Measurements from ENCODE around the gene KRTAP12-3. TPM values are rescaled to one million over a fixed set of nuclear protein-coding genes. Genes with fewer than 3 reads are reported as not detected.
"Not testable (repeated sequence)": the region's sequence is repeated elsewhere in the genome, so short reads cannot be mapped to it uniquely, and the experiment has no call there.

Gene KRTAP12-3
- total RNA-seq, 1 donor from 2014 or later: not detected

DNA sequence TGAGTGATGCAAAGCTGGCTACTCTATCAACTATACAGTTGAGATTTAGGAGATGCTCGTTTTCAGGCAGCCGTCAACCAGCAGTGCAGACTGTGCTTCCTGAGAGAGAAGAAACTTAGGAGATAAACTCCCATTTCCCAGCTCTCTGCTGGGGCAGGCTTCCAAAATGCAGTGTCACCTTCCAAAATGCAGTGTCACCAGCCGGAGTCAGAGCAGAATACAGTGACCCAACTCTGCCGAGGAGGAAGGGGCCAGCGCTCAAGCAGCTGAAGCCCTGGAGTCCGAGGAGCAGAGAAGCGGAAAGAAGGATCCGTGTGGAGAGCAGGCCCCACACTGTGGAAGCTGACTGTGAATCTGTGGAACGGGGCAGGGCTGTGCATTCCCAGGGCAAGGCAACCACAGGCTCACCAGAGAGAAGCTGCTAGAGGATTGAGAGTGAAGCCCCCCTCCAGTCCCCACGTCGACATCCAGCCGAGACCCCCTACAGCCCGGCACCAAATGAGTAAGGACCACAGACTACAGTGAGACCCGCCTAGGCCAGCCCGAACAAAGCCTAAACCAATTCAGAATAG lies 24.9 kb downstream of the KRTAP12-3 start:
- ATAC-seq: no peak
- DNase-seq (ENCODE audit: low spot score): no peak

DNA sequence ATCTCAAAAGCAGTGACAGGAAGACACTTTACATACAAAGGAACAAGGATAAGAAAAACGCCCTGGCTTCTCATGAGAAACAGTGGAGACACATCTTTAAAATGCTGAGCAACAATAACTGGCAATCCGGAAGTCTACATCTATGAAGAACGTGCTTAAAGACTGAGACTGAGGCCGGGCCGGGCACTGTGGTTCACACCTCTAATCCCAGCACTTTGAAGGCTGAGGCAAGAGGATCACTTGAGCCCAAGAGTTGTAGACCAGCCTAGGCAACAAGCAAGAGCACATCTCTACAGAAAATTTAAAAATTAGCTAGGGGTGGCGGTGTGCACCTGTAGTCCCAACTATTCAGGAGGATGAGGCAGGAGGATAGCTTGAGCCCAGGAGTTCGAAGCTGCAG lies 26.3 kb downstream of the KRTAP12-3 start:
- ATAC-seq (no peak), DNase-seq (ENCODE audit: low spot score) (no peak)

DNA sequence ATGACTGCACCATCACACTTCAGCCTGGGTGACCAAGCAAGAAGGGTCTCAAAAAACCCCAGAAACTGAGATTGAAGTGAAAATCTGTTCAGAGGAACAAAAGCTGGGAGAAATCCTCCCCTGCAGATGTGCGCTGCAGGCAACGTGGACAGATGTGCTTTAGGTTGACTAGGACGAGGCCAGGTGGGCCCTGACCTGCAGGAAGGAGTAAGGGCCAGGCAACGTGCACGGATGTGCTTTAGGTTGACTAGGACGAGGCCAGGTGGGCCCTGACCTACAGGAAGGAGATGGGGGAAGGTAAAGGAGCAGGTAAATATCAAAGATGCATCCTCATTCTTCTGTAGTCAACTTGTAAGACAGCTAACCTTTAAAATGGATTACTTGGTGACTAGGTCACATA lies 26.8 kb downstream of the KRTAP12-3 start:
- no peak for DNase-seq (ENCODE audit: low spot score)
- ATAC-seq: no peak

DNA sequence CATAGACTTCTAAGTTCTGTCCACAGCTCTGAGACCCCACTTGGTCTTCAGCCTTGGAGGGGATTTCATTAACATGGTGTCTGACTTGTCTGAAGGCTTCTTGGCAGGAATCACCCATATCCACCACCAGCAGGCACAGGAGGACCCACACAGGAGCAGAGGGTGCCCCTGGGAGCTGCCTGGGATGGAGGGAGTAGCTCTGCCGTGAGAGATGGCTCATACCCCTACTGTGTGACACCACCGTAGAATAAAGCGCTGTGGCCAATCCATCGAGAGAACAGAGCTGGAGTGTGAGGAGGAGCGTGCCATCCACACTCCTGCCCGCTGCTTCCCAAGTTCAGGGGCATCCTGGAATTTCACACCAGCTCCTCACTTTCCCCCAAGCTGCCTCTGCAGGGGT lies 27.3 kb downstream of the KRTAP12-3 start:
- ATAC-seq; DNase-seq (ENCODE audit: low spot score): not testable (repeated sequence)

DNA sequence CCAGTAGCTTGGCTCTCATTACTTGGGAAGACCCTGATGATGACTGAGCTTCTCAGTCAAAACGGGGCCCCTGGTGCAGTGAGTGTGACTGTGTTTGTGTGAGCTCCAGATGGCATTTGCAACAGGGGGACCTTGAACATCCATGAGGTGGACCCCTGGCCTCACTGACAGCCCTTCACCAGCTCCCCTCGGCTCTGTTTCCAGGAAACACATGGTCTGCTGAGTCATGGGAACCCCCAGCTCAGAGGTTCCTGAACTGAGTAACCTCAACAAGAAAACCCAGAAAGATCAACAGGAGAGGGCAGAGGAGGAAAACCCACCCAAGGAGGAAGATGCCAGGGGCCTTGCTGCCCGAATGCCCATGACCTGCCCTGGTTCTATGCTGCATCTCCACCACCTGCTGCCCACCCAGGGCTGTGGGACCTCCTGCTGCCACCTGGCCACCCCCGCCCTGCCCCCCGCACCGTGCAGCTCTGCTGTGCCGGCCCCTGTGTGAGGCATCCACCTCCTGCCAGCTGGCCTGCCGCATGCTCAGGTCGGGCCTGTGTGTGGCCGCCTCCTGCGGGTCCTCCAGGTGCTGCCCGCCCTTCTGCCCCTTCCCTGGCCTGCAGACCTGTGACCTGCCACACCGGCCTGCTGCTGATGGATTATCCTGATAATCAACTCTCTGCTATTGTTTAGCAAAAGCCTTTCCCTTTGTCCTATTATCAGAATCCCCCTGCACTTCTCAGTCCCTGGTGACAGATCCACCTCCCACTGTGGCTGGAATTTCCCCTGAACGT lies 28.5 kb downstream of the KRTAP12-3 start:
- DNase-seq (ENCODE audit: low spot score) (no peak), ATAC-seq (no peak)

DNA sequence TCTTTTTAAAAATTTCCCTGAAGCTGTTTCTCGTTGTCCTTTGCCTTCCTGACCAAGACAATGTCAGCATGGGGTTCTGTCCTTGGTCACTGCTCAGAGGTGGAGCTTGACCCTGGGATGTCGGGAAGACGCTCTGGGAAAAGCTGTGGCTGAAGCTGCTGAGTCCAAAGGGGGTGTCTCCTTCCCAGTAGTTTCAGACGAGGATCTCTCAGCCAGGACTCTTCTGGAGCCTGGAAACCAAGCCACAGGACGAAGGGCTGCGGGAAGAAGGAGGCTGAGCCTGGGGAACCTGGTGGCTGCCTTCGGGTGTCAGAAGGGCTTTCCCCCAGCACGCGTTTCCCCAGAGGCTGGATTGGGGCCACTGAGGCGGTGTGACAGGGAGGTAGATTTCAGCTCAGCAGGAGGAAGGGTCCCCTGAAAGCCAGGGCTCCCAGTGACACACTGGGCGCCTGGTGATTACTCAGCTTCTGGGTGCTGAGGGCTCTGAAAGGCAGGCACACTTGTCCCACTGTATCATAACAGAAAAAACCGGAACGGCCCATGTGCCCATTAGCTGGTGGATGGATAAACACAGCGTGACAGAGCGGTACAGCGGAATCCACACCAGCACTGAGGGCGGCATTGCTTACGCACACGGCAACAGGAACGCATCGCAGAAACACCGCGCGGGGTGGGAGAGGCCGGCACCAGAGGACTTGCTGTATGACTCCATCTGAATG lies 29.3 kb downstream of the KRTAP12-3 start:
- DNase-seq (ENCODE audit: low spot score) (no peak), ATAC-seq (no peak)

DNA sequence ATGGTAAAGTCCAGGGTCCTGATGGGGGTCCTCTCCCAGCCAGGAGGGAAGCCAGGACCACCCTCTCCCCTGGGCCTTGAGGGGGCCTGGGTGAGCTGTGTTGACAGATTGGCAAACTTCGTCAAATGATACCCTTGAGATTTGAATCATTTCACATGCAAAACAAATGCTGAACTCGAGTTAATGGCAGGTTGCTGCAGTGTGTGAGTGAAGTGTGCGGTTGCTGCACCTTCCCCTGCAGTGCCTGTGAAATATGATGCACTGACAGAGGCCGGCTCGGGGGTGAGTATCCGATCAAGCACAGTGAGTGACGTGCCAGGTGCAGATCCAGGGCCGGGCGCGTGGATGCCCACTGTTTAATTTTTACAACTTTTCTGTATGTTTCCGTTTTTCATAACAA lies 29.9 kb downstream of the KRTAP12-3 start:
- no peak for DNase-seq (ENCODE audit: low spot score)
- no peak for ATAC-seq

DNA sequence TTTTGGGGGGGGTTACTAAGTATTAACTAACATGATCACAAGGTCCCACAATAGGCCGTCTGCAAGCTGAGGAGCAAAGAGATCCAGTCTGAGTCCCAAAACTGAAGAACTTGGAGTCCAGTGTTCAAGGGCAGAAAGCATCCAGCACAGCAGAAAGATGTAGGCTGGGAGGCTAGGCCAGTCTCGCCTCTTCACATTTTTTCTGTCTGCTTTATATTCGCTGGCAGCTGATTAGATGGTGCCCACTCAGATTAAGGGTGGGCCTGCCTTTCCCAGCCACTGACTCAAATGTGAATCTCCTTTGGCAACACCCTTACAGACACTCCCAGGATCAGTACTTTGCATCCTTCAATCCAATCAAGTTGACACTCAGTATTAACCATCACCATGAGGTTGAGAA lies 32.0 kb downstream of the KRTAP12-3 start:
- not testable (repeated sequence) for DNase-seq (ENCODE audit: low spot score); ATAC-seq

DNA sequence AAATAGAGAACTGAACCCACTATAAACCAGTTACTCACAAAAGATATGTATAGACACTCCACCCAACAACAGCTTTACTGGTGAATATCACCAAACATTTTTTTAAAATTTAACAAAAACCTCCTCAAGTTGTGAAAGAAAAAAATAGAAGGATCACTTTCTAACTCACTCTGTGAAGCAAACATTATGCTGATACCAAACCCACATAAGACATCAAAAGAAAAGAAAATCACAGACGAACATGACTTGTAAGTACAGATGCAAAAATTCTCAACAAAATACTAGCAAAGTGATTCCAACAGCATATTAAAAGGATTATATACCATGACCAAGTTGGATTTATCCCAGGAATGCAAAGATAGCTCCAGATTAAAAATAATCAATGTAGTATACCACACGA lies 34.0 kb downstream of the KRTAP12-3 start:
- no peak for ATAC-seq
- DNase-seq (ENCODE audit: low spot score): no peak

DNA sequence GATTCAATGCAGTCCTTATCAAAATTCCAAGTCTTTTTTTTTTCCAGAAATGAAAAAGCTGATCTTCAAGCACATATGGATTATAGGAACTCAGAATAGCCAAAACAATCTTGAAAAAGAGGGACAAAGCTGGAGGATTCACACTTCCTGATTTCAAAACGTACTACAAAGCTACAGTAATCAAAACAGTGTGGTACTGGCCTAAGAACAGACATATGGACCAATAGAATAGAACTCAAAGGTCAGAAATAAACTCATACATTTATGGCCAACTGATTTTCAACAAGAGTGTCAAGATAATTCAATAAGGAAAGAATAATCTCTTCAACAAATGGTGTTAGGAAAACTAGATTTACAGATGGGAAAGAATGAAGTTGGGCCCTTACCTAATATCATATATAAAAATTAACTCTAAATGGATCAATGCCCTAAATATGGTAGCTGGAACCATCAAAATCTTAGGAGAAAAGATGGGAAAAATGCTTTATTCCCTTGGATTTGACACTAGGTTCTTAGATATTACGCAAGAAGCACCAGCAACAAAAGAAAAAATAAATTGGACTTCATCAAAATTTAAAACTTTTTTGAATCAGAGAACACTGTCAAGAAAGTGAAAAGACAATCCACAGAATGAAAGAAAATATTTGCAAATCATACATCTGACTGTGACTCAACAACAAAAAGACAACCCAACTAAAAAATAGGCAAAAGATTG lies 35.2 kb downstream of the KRTAP12-3 start:
- DNase-seq (ENCODE audit: low spot score): no peak
- ATAC-seq: no peak

DNA sequence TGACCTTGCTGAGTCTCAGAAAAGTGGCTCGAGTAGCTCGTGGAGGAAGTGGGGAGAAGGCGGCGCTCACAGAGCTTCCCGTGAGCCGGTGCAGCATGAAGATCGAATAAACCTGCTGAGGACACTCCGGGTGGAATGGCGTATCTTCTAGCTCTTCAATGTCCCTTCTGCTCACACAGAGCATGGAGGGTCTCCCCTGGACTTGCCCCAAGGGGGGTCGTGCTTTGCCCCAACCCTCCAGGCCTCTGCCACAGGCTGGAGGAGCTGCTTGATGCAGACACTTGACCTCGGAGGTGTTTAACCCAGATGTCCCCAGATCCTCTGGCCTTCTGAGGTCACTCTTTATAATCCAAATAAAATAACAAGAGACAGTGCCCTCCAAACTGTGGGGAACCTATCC lies 37.0 kb downstream of the KRTAP12-3 start:
- ATAC-seq (no peak), DNase-seq (ENCODE audit: low spot score) (no peak)

DNA sequence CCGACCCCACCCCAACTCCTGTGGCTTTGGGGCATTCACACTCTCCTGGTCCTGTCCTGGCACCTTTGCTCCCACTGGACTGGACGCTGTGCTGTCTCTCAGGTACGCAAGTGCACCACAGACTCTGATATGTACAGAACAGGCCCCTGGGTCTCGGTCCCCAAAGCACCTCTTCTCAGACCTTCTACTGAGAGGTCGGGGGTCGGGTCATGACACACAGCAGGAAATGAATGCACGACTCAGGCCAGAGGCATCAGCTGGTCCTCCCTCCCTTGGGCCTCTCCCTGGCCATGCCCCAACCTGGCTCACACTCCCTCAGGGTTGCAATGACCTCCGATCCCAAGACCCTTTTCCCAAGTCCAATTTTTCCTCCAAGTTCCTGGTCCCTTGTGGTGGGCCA lies 37.5 kb downstream of the KRTAP12-3 start:
- no peak for DNase-seq (ENCODE audit: low spot score)
- ATAC-seq: no peak

DNA sequence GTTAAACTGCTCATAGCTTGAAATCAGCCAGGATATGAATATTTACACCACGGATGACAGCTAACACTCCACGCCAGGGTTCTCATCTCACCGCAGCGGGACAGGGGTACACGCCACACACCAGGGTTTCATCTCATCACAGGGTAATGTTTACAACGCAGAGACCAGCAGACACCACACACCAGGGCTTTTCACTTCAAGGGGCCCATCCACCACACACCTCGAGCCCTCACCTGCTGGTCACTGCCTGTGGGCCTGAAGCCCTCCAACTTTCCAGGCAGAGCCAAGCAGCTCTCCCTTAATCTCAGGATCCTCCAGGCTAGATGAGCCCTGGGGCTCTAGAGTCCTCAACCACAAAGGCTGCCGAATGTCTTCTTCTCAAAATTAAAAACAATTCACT lies 37.9 kb downstream of the KRTAP12-3 start:
- no peak for ATAC-seq
- no peak for DNase-seq (ENCODE audit: low spot score)

DNA sequence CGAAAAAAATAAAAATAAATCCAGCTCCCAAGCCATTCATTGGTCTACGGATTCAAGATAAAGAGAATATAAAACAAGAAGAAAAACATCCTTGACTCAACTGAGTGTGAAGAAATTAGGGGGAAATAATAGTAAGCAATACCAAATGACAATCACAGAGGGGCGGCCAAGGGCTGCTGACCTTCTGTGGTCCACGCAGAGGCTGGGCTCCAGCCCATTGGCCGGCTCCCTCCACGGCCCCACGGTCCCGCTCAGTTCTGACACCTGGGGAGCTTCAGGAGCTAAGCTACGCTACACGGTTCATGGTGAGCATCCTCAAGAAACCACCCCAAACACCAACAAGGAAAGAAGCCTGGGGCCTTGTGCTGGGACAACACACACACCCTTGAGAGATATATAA lies 38.8 kb downstream of the KRTAP12-3 start:
- DNase-seq (ENCODE audit: low spot score) (no peak), ATAC-seq (no peak)

DNA sequence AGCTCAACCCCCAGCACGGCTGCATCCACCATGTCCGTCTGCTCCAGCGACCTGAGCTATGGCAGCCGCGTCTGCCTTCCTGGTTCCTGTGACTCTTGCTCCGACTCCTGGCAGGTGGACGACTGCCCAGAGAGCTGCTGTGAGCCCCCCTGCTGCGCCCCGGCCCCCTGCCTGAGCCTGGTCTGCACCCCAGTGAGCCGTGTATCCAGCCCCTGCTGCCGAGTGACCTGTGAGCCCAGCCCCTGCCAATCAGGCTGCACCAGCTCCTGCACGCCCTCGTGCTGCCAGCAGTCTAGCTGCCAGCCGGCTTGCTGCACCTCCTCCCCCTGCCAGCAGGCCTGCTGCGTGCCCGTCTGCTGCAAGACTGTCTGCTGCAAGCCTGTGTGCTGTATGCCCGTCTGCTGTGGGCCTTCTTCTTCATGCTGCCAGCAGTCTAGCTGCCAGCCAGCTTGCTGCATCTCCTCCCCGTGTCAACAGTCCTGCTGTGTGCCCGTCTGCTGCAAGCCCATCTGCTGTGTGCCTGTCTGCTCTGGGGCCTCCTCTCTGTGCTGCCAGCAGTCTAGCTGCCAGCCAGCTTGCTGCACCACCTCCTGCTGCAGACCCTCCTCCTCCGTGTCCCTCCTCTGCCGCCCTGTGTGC lies 39.6 kb downstream of the KRTAP12-3 start, which contains the start of gene KRTAP10-12:
KRTAP10-12 (plus strand) TSS at position 1 of the 639 bp plus-strand sequence; CDS start at position 31, 30 bp downstream.
- ATAC-seq; DNase-seq (ENCODE audit: low spot score): not testable (repeated sequence)

DNA sequence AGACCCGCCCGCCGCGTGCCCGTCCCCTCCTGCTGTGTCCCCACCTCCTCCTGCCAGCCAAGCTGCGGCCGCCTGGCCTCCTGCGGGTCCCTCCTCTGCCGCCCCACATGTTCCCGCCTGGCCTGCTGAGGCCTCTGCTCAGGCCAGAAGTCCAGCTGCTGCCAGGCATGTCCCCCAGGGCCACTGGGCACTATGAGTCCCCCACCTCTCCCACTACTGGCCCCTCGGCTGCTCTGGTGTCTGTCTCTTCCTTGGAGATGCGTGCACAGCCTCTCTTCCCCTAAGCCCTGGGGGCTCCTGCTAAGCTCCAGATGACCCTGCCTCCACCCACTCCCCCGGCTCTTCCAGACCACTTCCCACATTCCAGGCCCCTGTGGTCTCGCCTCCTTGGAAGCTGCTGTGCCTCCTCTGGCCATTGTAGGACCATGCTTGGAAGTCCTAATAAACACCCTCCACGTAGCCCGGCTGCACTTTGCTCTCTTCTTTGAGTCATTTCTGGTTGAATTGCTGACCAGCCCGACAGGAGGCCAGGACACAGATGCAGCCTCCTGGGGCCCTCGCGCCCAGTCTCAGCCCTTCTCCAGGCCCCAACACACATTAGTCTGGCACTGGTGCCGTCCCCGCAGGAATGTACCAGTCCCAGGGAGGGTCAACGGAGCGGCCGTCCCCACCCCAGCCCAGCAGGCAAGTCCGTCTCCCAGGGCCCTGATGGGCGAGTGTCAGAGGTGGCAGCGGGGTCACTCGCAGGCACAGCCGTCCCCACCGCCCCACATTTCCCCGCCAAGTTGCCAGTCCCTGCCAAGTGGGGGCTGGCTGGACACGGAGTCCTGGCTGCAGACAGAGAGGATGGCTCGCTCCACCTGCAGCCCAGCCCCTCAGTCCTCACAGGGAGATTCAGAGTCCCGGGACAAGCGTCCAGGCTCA lies 40.3 kb downstream of the KRTAP12-3 start:
- no peak for DNase-seq (ENCODE audit: low spot score)
- no peak for ATAC-seq

DNA sequence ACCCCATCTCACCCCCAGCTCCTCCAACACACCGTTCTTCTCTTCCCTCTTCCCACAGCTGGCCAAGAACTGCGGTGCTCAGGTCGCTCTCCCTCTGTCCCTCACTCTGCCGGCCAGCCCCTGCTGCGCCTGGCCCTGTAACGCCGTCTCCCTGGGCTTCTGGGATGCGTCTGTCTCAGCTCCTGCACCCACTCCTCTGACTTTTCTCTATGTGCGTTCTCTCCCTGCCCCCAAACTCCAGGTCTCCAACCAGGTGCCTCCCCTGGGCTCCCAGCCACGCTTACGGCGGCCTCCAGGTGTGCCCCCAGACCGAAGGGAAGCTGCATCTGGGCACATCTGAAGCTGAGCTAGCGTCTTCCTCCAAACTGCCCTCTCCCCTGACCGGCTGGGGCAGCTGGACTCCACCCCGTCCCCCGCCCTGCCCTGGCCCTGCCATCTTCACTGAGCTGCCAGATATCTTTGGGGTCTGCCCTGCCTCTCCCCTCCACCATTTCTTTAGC lies 41.8 kb downstream of the KRTAP12-3 start:
- ATAC-seq (no peak), DNase-seq (ENCODE audit: low spot score) (no peak)

DNA sequence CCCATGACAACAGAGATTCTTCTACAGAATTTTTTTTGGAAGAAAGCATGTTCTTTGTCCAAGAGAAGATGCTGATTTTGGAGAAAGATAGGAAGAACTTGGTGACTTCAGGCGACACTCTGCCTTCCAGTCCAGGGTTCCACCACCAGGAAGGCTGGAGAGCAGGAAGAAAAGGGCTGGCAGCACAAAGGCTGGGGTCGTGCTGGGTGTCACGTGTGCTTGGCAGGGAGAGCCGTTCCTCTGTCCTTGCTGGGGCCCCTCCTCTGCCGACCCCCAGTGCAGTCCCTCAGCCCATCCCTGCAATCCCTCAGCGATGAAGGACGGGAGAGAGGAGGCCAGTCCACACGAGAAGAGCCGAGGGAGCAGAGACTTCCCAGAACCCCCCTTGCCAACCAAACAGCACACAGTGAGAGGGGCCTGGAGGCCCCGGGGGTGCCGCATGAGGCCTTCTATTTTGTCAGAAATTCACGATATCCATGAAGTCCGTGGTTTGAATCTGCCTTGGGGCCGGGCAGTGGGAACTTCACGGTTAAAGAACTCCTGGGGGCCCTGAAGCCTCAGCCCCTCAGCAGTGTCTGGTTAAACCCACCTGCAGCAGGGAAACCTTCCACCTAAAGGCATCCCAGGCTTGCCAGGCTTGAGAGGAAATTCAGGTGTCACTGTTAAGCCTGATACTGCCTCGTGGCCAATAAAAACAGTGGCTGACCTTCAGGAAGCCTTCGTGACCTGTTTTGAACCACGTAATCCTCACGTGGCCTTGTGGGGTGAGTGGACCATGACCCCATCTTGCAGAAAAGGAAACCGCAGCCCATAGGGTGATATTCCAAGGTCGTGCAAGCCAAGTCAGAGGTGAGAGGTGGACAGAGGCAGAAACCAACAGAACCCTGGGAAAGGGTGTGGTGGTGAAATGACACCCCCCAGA lies 42.6 kb downstream of the KRTAP12-3 start:
- ATAC-seq (no peak), DNase-seq (ENCODE audit: low spot score) (peak; percentile 15)
